GM10847 (cell line): ENCODE measurements around the gene HMGN4.

Source experiments
- POLR2A ChIP-seq: IDR thresholded peaks from 2 replicates; pipeline ENCODE4 v1.6.1; 2011; ENCODE audit not compliant: insufficient read length; ENCODE audit errors: extremely low read depth

HMGN4 gene

GRCh38 chr6:26581164-26581915 is 43.2 kb downstream of the HMGN4 start:
- no peak for TF ChIP-seq POLR2A

- TF ChIP-seq POLR2A: no peak
Observed at GRCh38 chr6:26588965-26589364, 50.8 kb downstream of the HMGN4 start.

DNA sequence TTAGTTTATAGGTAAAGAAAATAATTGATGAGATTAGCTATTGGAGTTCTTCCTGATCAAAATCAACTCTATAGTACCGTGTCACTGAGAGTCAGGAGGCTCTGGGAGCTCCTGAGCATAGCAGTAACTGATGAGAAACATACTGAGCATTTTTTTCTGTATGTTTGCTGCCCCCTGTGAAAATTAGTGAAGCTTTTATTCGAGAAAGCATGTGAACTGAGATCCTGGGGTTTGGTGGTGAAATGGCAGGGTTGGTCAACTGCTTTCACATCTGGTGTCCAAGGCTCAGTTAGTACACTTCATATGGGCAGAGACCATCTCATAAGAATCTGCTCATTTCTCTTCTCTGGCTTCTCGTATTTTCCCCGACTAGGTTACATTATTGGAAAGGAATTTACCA is 54.5 kb downstream of the HMGN4 start:
- no peak for TF ChIP-seq POLR2A

DNA sequence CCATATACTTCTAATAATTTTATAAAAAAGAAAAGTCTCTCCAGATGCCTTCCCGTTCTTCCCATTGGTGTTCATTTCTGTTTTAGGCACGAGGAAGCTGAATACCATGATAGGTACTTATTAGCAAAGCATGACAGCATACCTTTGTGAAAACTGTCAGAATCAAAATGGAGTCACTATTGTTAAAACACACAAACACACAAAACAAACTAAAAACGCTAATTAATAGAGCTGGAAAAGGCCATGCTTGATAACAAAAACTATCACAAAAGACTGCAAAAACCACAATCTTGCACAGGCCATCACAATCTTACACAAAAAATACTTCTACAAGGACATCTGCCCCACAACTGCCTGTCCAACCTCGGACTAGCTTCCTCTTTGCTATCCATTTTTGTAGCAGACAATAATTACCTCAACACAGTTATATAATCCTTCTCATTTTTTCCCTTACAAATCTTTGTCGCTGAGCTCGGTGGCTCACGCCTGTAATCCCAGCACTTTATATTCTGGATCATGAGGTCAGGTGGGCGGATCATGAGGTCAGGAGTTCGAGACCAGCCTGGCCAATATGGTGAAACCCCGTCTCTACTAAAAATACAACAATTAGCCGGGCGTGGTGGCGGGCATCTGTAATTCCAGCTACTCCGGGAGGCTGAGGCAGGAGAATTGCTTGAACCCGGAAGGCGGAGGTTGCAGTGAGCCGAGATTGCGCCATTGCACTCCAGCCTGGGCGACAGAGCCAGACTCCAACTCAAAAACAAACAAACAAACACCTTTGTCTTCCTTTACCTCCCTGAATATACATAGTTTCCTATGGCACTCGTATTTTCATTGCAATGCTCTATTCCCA is 55.3 kb downstream of the HMGN4 start:
- no peak for TF ChIP-seq POLR2A

DNA sequence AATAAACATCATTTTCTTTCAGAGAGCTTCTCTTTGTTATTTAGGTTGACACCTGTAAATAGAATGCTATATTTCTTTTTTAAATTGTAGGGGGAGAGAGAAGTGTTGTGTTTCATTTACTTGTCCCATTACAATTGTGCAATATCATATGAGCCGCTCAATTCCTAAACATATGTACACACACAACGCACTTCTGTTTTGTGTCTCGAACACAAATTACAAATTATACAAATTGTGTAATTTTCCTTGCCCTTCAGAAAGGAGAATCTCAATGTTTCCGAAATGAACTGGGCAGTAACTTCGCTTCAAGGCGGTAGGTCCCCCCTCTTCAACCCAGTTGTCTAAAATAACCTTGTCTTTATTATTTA is 55.9 kb downstream of the HMGN4 start:
- no peak for TF ChIP-seq POLR2A

GRCh38 chr6:26594730-26595632 is 56.8 kb downstream of the HMGN4 start:
- TF ChIP-seq POLR2A: no peak

GRCh38 chr6:26595669-26596269 is 57.6 kb downstream of the HMGN4 start:
- no peak for TF ChIP-seq POLR2A
